CD4-positive, alpha-beta T cell treated with Interleukin-2 at 100 ng/mL for 4 hours (primary cell): ENCODE measurements around the gene CWC27.
"Not testable (repeated sequence)": the region's sequence is repeated elsewhere in the genome, so short reads cannot be mapped to it uniquely, and the experiment has no call there.

Experiments used
- DNase-seq: peaks from one replicate; pipeline ENCODE4 v3.0.0-alpha.2; 2020; ENCODE audit warnings: low spot score

CWC27 gene

GRCh38 chr5:64839936-64840335 lies 71.2 kb downstream of the CWC27 start:
- DNase-seq: no peak

GRCh38 chr5:64840958-64841357 lies 72.2 kb downstream of the CWC27 start:
- no peak for DNase-seq

- DNase-seq: no peak
Observed at GRCh38 chr5:64853777-64854176, 85.0 kb downstream of the CWC27 start.

GRCh38 chr5:64854855-64855254 lies 86.1 kb downstream of the CWC27 start:
- no peak for DNase-seq

GRCh38 chr5:64859881-64860280 lies 91.2 kb downstream of the CWC27 start:
- DNase-seq: no peak

- no peak for DNase-seq
Observed at GRCh38 chr5:64861281-64861680, 92.6 kb downstream of the CWC27 start.

- no peak for DNase-seq
Observed at GRCh38 chr5:64864171-64864570, 95.4 kb downstream of the CWC27 start.

- DNase-seq: no peak
Observed at GRCh38 chr5:64865662-64866061, 96.9 kb downstream of the CWC27 start.

GRCh38 chr5:64869419-64869818 lies 100.7 kb downstream of the CWC27 start:
- DNase-seq: no peak

GRCh38 chr5:64872044-64872443 lies 103.3 kb downstream of the CWC27 start:
- DNase-seq: no peak

GRCh38 chr5:64873441-64873840 lies 104.7 kb downstream of the CWC27 start:
- no peak for DNase-seq

- DNase-seq: no peak
Observed at GRCh38 chr5:64874753-64875152, 106.0 kb downstream of the CWC27 start.

- no peak for DNase-seq
Observed at GRCh38 chr5:64876203-64876602, 107.5 kb downstream of the CWC27 start.

GRCh38 chr5:64880821-64881220 lies 112.1 kb downstream of the CWC27 start:
- DNase-seq: no peak

- no peak for DNase-seq
Observed at GRCh38 chr5:64883912-64884311, 115.2 kb downstream of the CWC27 start.

- DNase-seq: no peak
Observed at GRCh38 chr5:64884541-64884940, 115.8 kb downstream of the CWC27 start.

GRCh38 chr5:64887910-64888309 lies 119.2 kb downstream of the CWC27 start:
- DNase-seq: no peak

- DNase-seq: no peak
Observed at GRCh38 chr5:64895748-64896147, 127.0 kb downstream of the CWC27 start.

GRCh38 chr5:64899838-64900237 lies 131.1 kb downstream of the CWC27 start:
- DNase-seq: no peak

- no peak for DNase-seq
Observed at GRCh38 chr5:64900618-64901017, 131.9 kb downstream of the CWC27 start.

- not testable (repeated sequence) for DNase-seq
Observed at GRCh38 chr5:64907399-64907798, 138.7 kb downstream of the CWC27 start.

- DNase-seq: no peak
Observed at GRCh38 chr5:64914396-64914795, 145.7 kb downstream of the CWC27 start.

- no peak for DNase-seq
Observed at GRCh38 chr5:64918083-64918482, 149.4 kb downstream of the CWC27 start.

GRCh38 chr5:64921386-64921785 lies 152.7 kb downstream of the CWC27 start:
- DNase-seq: no peak

- no peak for DNase-seq
Observed at GRCh38 chr5:64923151-64923685, 154.5 kb downstream of the CWC27 start.
